IMR-90 (cell line): ENCODE measurements around the gene ACOXL. TPM values are rescaled to one million over a fixed set of nuclear protein-coding genes. Genes with fewer than 3 reads are reported as not detected.

ENCODE experiments used
- ATAC-seq: fragments of 200-7000 bp; cut with Tn5 transposase; 2 replicates; pipeline ENCODE4 v1.9.1; 2020; ENCODE audit warnings: low read depth, mild to moderate bottlenecking, moderate library complexity
- BruUV-seq: library from RNA; stranded (reverse); fragments of 400-500 nt; replicated peaks from 2 replicates; lab custom pipeline; 2021; lab: Mats Ljungman, UMichigan
- CTCF ChIA-PET: fragments of 300-600 bp; formaldehyde crosslinking; extraction: SDS; loops from one replicate; lab custom pipeline; 2021; ENCODE audit warnings: antibody characterized with exemption; lab: Yijun Ruan, JAX
- POLR2A ChIA-PET: fragments of 300-600 bp; sonication (Branson Sonifier 250); formaldehyde crosslinking; loops from one replicate; lab custom pipeline; 2022; ENCODE audit warnings: antibody characterized with exemption; ENCODE audit not compliant: unreplicated experiment; lab: Charles Lee
- DNase-seq: peaks from one replicate; pipeline ENCODE4 v3.0.0; 2013
- H2AFZ ChIP-seq: replicated peaks from 2 replicates; pipeline ENCODE3; 2013; ENCODE audit warnings: low read length, mild to moderate bottlenecking; ENCODE audit not compliant: poor library complexity
- H2AK5ac ChIP-seq: 2 replicates; pipeline ENCODE4 v1.6.1; 2013; ENCODE audit warnings: low read depth, low read length, inconsistent platforms
- H2AK9ac ChIP-seq: replicated peaks from 2 replicates; pipeline ENCODE3; 2013; ENCODE audit warnings: mild to moderate bottlenecking, low read depth, low read length, moderate library complexity; ENCODE audit not compliant: poor library complexity
- H2BK120ac ChIP-seq: 2 replicates; pipeline ENCODE4 v1.6.1; 2013; ENCODE audit warnings: low read depth, low read length, inconsistent platforms
- H2BK15ac ChIP-seq: 3 replicates; pipeline ENCODE4 v1.6.1; 2013; ENCODE audit warnings: low read depth, low read length, inconsistent platforms
- H2BK20ac ChIP-seq: 2 replicates; pipeline ENCODE4 v1.6.1; 2013; ENCODE audit warnings: low read depth, mild to moderate bottlenecking, inconsistent platforms, low read length, moderate library complexity
- H2BK5ac ChIP-seq: 2 replicates; pipeline ENCODE4 v1.6.1; 2013; ENCODE audit warnings: mild to moderate bottlenecking, low read depth, low read length, inconsistent platforms; ENCODE audit not compliant: poor library complexity, severe bottlenecking
- H3K14ac ChIP-seq: replicated peaks from 2 replicates; pipeline ENCODE4 v1.6.1; 2013; ENCODE audit warnings: low read depth, low read length, inconsistent platforms
- H3K18ac ChIP-seq: 2 replicates; pipeline ENCODE4 v1.6.1; 2013; ENCODE audit warnings: low read depth, low read length, control low read depth
- H3K23ac ChIP-seq: 2 replicates; pipeline ENCODE4 v1.6.1; 2013; ENCODE audit warnings: low read depth, low read length, inconsistent platforms
- H3K27ac ChIP-seq: 2 replicates; pipeline ENCODE4 v1.5.1; 2013; ENCODE audit warnings: mild to moderate bottlenecking, control low read depth, low read length; ENCODE audit not compliant: insufficient read depth
- H3K27me3 ChIP-seq: 2 replicates; pipeline ENCODE4 v1.6.1; 2013; ENCODE audit warnings: low read length; ENCODE audit not compliant: control insufficient read depth, insufficient read depth
- H3K36me3 ChIP-seq: 2 replicates; pipeline ENCODE4 v1.6.1; 2013; ENCODE audit warnings: low read length, mixed read lengths; ENCODE audit not compliant: control insufficient read depth, insufficient read depth
- H3K4ac ChIP-seq: 2 replicates; pipeline ENCODE4 v1.6.1; 2013; ENCODE audit warnings: low read depth, low read length, inconsistent platforms
- H3K4me1 ChIP-seq: 2 replicates; pipeline ENCODE4 v1.6.1; 2013; ENCODE audit warnings: low read length, mixed read lengths; ENCODE audit not compliant: control insufficient read depth, insufficient read depth
- H3K4me2 ChIP-seq: 2 replicates; pipeline ENCODE4 v1.6.1; 2013; ENCODE audit warnings: low read depth, mild to moderate bottlenecking, control low read depth, low read length, moderate library complexity
- H3K4me3 ChIP-seq: 2 replicates; pipeline ENCODE4 v1.5.1; 2013; ENCODE audit warnings: low read depth, mild to moderate bottlenecking, control low read depth, low read length, moderate library complexity; ENCODE audit not compliant: insufficient read depth
- H3K56ac ChIP-seq: 2 replicates; pipeline ENCODE4 v1.6.1; 2013; ENCODE audit warnings: low read length, inconsistent platforms; ENCODE audit not compliant: insufficient read depth; ENCODE audit errors: extremely low read depth
- H3K79me1 ChIP-seq, 2 experiments: 2 replicates each; pipeline ENCODE4 v1.6.1; 2013; ENCODE audit warnings: low read length in 2 of 2, inconsistent platforms in 1 of 2, low read depth in 1 of 2
- H3K9ac ChIP-seq: 2 replicates; pipeline ENCODE4 v1.6.1; 2013; ENCODE audit warnings: low read depth, low read length, control low read depth
- H3K9me1 ChIP-seq: 2 replicates; pipeline ENCODE4 v1.6.1; 2013; ENCODE audit warnings: low read length, inconsistent platforms; ENCODE audit not compliant: insufficient read depth
- H3K9me3 ChIP-seq: 2 replicates; pipeline ENCODE4 v1.6.1; 2013; ENCODE audit warnings: low read length; ENCODE audit not compliant: control insufficient read depth, insufficient read depth
- H4K20me1 ChIP-seq: 2 replicates; pipeline ENCODE4 v1.6.1; 2013; ENCODE audit warnings: low read length, inconsistent platforms; ENCODE audit not compliant: insufficient read depth
- H4K5ac ChIP-seq: 2 replicates; pipeline ENCODE4 v1.6.1; 2013; ENCODE audit warnings: mild to moderate bottlenecking, low read depth, low read length, control low read depth
- H4K8ac ChIP-seq, 2 experiments: 2 replicates each; pipeline ENCODE4 v1.6.1; 2013; ENCODE audit warnings: low read depth in 2 of 2, low read length in 2 of 2, control low read depth in 1 of 2, inconsistent platforms in 1 of 2
- H4K91ac ChIP-seq: 2 replicates; pipeline ENCODE4 v1.6.1; 2013; ENCODE audit warnings: low read depth, low read length, inconsistent platforms; ENCODE audit not compliant: insufficient read depth
- CEBPB ChIP-seq: IDR thresholded peaks from 2 replicates; pipeline ENCODE4 v1.6.1; 2012; ENCODE audit warnings: low read depth, low read length, improper control_type of control experiment
- ELK1 ChIP-seq: fragments of 150-350 bp; IDR thresholded peaks from 2 replicates; pipeline ENCODE4 v1.6.1; 2016; ENCODE audit warnings: low read depth, mild to moderate bottlenecking, low read length, moderate library complexity, borderline replicate concordance
- FOS ChIP-seq: fragments of 150-350 bp; IDR thresholded peaks from 2 replicates; pipeline ENCODE4 v1.6.1; 2016; ENCODE audit warnings: low read depth, low read length
- NFE2L2 ChIP-seq: fragments of 150-350 bp; IDR thresholded peaks from 2 replicates; pipeline ENCODE4 v1.6.1; 2016; ENCODE audit warnings: low read depth, mild to moderate bottlenecking, low read length
- RCOR1 ChIP-seq: IDR thresholded peaks from 2 replicates; pipeline ENCODE4 v1.6.1; 2012; ENCODE audit warnings: mild to moderate bottlenecking, low read length, improper control_type of control experiment; ENCODE audit not compliant: insufficient replicate concordance
- RFX5 ChIP-seq: IDR thresholded peaks from 2 replicates; pipeline ENCODE4 v1.8.0; 2012; ENCODE audit warnings: low read depth, mild to moderate bottlenecking, low read length, moderate library complexity
- WGBS, 2 experiments: methylation state at CpG; one replicate each; pipeline versions ENCODE4 v1.1.5 to v1.1.7; 2013; ENCODE audit warnings: missing lambda C conversion rate in 2 of 2; ENCODE audit not compliant: insufficient read length in 1 of 2; ENCODE audit errors: extremely low coverage in 2 of 2; 5-methylcytosine and 5-hydroxymethylcytosine counted together
- dilution Hi-C: fragments of 300-500 bp; cut with HindIII; formaldehyde crosslinking; loops from one replicate; pipeline ENCODE4 v1.14.3; 2018; ENCODE audit warnings: low sequenced_read_pairs; ENCODE audit not compliant: unreplicated experiment
- in situ Hi-C: fragments of 300-500 bp; cut with MboI; formaldehyde crosslinking; loops from 3 replicates; pipeline ENCODE4 v1.14.3; 2019; ENCODE audit warnings: low sequenced_read_pairs, inconsistent platforms, mixed read lengths
- intact Hi-C: fragments of 100-400 bp; cut with micrococcal nuclease; formaldehyde crosslinking; loops from 2 replicates; pipeline ENCODE4 v1.10.0; 2022
- polyA plus RNA-seq, 3 experiments: library from polyadenylated mRNA; depleted of rRNA; stranded (reverse); fragments of >200 nt; gene quantifications; 2 replicates each; pipeline ENCODE4 v1.2.3, GENCODE V29; 2012; ENCODE audit warnings: low replicate concordance in 1 of 3
- total RNA-seq: library from RNA; depleted of rRNA; stranded (reverse); fragments of >200 nt; gene quantifications from 2 replicates; pipeline ENCODE4 v1.2.3, GENCODE V29; 2012

Gene ACOXL
- total and polyA plus RNA-seq, 2 of the 4 experiments (the other 2 are of a cell fraction): not detected

GRCh38 chr2:111156529-111156928 lies 424.2 kb downstream of the ACOXL start:
- Histone ChIP-seq H3K56ac (no peak overlapping the region), H3K9ac (no peak overlapping the region), H2BK120ac (no peak overlapping the region), H2AFZ (no peak overlapping the region), H4K20me1 (peaks cover 18% of the 10 kb centered on the region), H3K9me1 (peaks cover 13% of the 10 kb centered on the region; the same call in 1 of the 2 replicates), H2AK9ac (no peak overlapping the region), H3K4me3 (no peak overlapping the region), H3K27ac (no peak overlapping the region), H3K36me3 (peaks cover 15% of the 10 kb centered on the region), H2BK5ac (no peak overlapping the region), H3K4ac (no peak overlapping the region), H3K79me1 (no peaks in the 10 kb centered on the region), H4K5ac (no peak overlapping the region), H3K23ac (no peak overlapping the region), H3K4me1 (peaks cover 10% of the 10 kb centered on the region), H2BK15ac (no peak overlapping the region), H3K18ac (no peak overlapping the region), H2BK20ac (no peak overlapping the region), H2AK5ac (no peak overlapping the region), H3K27me3 (peaks cover 4% of the 10 kb centered on the region; the same call in 1 of the 2 replicates), H3K4me2 (no peak overlapping the region), H4K8ac (no peak overlapping the region), H3K9me3 (no peaks in the 10 kb centered on the region), H4K91ac (no peak overlapping the region), H3K14ac (no peak overlapping the region)
- no TSS peak for BruUV-seq
- dilution Hi-C loops (no loop called here), intact Hi-C loops (no loop called here), in situ Hi-C loops (no loop called here)
- no peak for TF ChIP-seq RCOR1
- no peak for TF ChIP-seq CEBPB
- TF ChIP-seq FOS: no peak
- TF ChIP-seq ELK1: no peak
- no peak for TF ChIP-seq RFX5
- TF ChIP-seq NFE2L2: no peak
- ChIA-PET POLR2A (no interaction called here), CTCF (no interaction called here)
- no peak for ATAC-seq
- no CpG with 5 or more reads among the region's 8 CpGs for WGBS, 2 experiments
- DNase-seq: no peak
